Large intestine (tissue), 3 donors: Measurements from ENCODE around the gene TRA2B. TPM values are rescaled to one million over a fixed set of nuclear protein-coding genes. Genes with fewer than 3 reads are reported as not detected.
"Not testable (repeated sequence)": the region's sequence is repeated elsewhere in the genome, so short reads cannot be mapped to it uniquely, and the experiment has no call there.

Experiments used
- DNase-seq, 2 donors: peaks; one replicate each; pipeline versions ENCODE4 v3.0.0 to v3.0.0-alpha.2; 2013
- H3K27ac ChIP-seq: one replicate; pipeline ENCODE4 v1.5.1; 2013; ENCODE audit warnings: low read length
- H3K27me3 ChIP-seq: 2 replicates; pipeline ENCODE4 v1.6.1; 2013; ENCODE audit warnings: low read length; ENCODE audit not compliant: control insufficient read depth, insufficient read depth
- H3K36me3 ChIP-seq: 2 replicates; pipeline ENCODE4 v1.6.1; 2013; ENCODE audit warnings: low read length; ENCODE audit not compliant: control insufficient read depth, insufficient read depth
- H3K4me1 ChIP-seq: one replicate; pipeline ENCODE4 v1.6.1; 2013; ENCODE audit warnings: low read length; ENCODE audit not compliant: control insufficient read depth, insufficient read depth
- H3K4me3 ChIP-seq: one replicate; pipeline ENCODE4 v1.5.1; 2013; ENCODE audit warnings: low read length
- H3K9me3 ChIP-seq: one replicate; pipeline ENCODE4 v1.6.1; 2013; ENCODE audit warnings: mild to moderate bottlenecking, low read depth, low read length, moderate library complexity; ENCODE audit not compliant: control insufficient read depth
- whole genome bisulfite sequencing: methylation state at CpG from one replicate; pipeline ENCODE4 v1.1.5; 2013; ENCODE audit warnings: low lambda C conversion rate; ENCODE audit not compliant: insufficient coverage; 5-methylcytosine and 5-hydroxymethylcytosine counted together
- polyA plus RNA-seq: library from polyadenylated mRNA; unstranded; fragments of 120-200 nt; gene quantifications from one replicate; pipeline ENCODE4 v1.2.1, GENCODE V29; 2013

TRA2B gene
- polyA plus RNA-seq, 1 donor = 162 TPM

- Histone ChIP-seq H3K27me3 (no peaks in the 10 kb centered on the region), H3K4me1 (no peaks in the 10 kb centered on the region), H3K27ac (no peak overlapping the region), H3K4me3 (no peak overlapping the region), H3K9me3 (no peaks in the 10 kb centered on the region), H3K36me3 (peaks cover 59% of the 10 kb centered on the region)
- WGBS = no CpG with 5 or more reads among the region's 6 CpGs
- no peak for DNase-seq
Observed at GRCh38 chr3:185914911-185915629, 22.7 kb downstream of the TRA2B start.

DNA sequence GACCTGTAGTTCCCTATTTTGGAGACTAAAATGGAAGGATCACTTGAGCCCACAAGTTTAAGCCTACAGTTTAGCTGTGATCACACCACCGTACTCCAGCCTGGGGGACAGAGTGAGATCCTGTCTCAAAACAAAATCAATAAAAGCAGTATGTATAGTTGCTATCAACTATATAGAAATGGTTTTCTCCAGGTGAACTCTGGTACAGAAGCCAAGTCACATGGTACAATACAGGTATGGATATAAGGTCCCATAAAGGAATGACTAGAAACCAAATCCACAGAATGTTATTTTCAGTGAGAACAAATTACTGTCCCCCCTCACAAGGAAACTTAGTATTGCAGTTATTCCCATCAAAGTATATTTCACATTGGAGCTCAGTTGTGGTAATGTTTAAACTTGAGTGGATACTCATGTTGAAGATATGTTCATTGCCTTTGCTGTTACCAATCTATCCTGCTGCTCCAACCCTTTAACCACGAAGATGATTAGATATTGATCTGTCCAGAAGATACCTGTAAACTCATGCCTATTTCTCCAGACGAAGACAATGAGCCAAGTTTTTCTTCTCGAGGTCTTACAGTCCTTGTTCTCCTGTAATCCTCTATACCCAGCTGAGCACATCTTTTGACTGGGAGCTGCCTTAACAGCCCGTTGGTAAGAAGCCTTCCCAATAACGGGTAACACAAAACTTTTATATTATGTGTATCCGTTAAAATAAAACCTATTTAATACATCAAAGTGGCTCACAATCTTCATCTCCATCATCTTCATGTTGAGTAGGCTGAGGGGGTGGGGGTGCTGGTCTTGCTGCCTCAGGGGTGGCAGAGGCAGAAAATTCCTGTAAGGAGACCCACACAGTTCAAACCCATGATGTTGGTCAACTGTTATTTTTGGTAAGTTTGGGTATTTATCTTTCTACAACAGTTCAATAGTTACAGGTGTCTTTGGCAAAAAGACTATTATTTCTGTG, 24.6 kb downstream of the TRA2B start:
- Histone ChIP-seq H3K27ac (no peak overlapping the region), H3K4me3 (no peak overlapping the region), H3K9me3 (no peaks in the 10 kb centered on the region), H3K36me3 (peaks cover 45% of the 10 kb centered on the region), H3K27me3 (no peaks in the 10 kb centered on the region), H3K4me1 (no peaks in the 10 kb centered on the region)
- WGBS = no CpG with 5 or more reads among the region's 7 CpGs
- peak in 1 of 2 donors; percentile 14 for DNase-seq

DNA sequence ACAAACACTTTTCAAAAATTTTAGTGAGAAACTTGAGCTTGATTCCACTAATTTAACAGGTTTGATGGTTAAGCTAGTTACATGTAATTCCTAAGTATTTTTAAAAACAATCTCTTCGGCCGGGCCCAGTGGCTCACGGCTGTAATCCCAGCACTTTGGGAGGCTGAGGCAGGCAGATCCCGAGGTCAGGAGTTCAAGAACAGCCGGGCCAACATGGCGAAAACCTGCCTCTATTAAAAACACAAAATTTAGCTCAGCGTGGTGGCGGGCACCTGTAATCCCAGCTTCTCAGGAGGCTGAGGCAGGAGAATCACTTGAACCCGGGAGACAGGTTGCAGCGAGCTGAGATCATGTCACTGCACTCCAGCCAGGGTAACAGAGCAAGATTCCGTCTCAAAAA, 25.3 kb downstream of the TRA2B start:
- no peak overlapping the region for H3K4me3 ChIP-seq
- no peaks in the 10 kb centered on the region for H3K27me3 ChIP-seq
- DNase-seq = no peak
- H3K9me3 ChIP-seq = no peaks in the 10 kb centered on the region
- no CpG with 5 or more reads among the region's 11 CpGs for WGBS
- H3K27ac ChIP-seq = no peak overlapping the region
- H3K36me3 ChIP-seq = peaks cover 38% of the 10 kb centered on the region
- no peaks in the 10 kb centered on the region for H3K4me1 ChIP-seq

GRCh38 chr3:185911076-185911448, 26.8 kb downstream of the TRA2B start:
- not testable (repeated sequence) for H3K9me3 ChIP-seq, H3K27ac ChIP-seq, H3K27me3 ChIP-seq, H3K4me3 ChIP-seq, H3K4me1 ChIP-seq, DNase-seq
- peaks cover 25% of the 10 kb centered on the region for H3K36me3 ChIP-seq
- WGBS = 60% methylated on average over 1 of the region's 2 CpGs

- H3K9me3 ChIP-seq, H3K4me1 ChIP-seq, H3K27me3 ChIP-seq, H3K27ac ChIP-seq, H3K4me3 ChIP-seq, DNase-seq: not testable (repeated sequence)
- 86% methylated on average over 1 of the region's 5 CpGs for WGBS
- H3K36me3 ChIP-seq = peaks cover 19% of the 10 kb centered on the region
Observed at GRCh38 chr3:185910322-185911075, 27.3 kb downstream of the TRA2B start.

DNA sequence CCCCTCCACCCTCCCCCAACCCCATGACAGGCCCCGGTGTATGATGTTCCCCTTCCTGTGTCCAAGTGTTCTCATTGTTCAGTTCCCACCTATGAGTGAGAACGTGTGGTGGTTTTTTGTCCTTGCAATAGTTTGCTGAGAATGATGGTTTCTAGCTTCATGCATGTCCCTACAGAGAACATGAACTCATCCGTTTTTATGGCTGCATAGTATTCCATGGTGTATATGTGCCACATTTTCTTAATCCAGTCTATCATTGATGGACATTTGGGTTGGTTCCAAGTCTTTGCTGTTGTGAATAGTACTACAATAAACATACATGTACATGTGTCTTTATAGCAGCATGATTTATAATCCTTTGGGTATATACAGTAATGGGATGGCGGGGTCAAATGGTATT, 27.9 kb downstream of the TRA2B start:
- not testable (repeated sequence) for H3K4me1 ChIP-seq, H3K4me3 ChIP-seq, H3K27ac ChIP-seq, DNase-seq, H3K27me3 ChIP-seq, H3K9me3 ChIP-seq
- no CpG with 5 or more reads among the region's 4 CpGs for WGBS
- H3K36me3 ChIP-seq = peaks cover 17% of the 10 kb centered on the region

DNA sequence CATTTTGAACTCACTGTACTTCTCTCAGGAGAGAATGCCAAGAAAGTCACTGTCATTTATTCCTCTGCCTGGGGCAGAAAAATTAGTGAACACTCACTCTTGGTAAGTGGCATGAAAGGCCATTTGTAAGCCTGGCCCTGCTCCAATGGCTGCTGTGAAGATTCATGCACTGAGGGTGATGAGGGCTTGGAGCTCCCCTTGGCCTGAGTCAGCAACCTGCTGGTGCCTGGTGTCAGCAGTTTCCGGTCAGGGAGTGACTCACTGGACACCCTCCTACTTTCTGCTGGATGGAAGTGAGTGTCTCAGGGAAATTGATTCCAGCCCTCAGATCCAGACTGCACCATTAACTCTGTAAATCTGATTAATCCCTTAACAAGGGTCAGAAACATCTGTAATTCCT, 37.6 kb downstream of the TRA2B start:
- no CpG with 5 or more reads among the region's 1 CpG for WGBS
- no peaks in the 10 kb centered on the region for H3K27me3 ChIP-seq
- no peaks in the 10 kb centered on the region for H3K9me3 ChIP-seq
- H3K4me3 ChIP-seq = no peak overlapping the region
- peak; percentile 67 to 79 for DNase-seq
- H3K4me1 ChIP-seq = no peaks in the 10 kb centered on the region
- peak overlapping the region; percentile 57 for H3K27ac ChIP-seq
- H3K36me3 ChIP-seq = no peaks in the 10 kb centered on the region

DNA sequence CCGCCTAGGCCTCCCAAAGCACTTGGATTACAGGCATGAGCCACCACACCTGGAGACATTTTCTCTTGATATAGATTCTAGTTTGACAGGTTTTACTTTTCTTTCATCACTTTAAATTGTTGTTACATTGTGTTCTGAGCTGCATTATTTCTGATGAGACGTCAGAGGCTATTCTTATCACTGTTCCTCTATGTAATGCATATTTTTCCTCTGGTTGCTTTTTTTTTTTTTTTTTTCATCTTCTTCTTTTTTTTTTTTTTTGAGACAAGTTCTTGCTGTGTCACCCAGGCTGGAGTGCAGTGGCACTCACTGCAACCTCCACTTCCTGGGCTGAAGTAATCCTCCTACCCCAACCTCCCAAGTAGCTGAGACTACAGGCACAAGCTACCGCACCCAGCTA, 41.2 kb downstream of the TRA2B start:
- no peak overlapping the region for H3K4me3 ChIP-seq
- H3K27me3 ChIP-seq = no peaks in the 10 kb centered on the region
- H3K27ac ChIP-seq = no peak overlapping the region
- no peak for DNase-seq
- 50% methylated on average over 1 of the region's 3 CpGs for WGBS
- H3K4me1 ChIP-seq = no peaks in the 10 kb centered on the region
- H3K36me3 ChIP-seq = no peaks in the 10 kb centered on the region
- no peaks in the 10 kb centered on the region for H3K9me3 ChIP-seq

- Histone ChIP-seq H3K27ac (no peak overlapping the region), H3K4me3 (no peak overlapping the region), H3K4me1 (no peaks in the 10 kb centered on the region), H3K36me3 (no peaks in the 10 kb centered on the region), H3K9me3 (no peaks in the 10 kb centered on the region), H3K27me3 (no peaks in the 10 kb centered on the region)
- 60% methylated on average over 1 of the region's 2 CpGs for WGBS
- no peak for DNase-seq
Observed at GRCh38 chr3:185887066-185887465, 50.7 kb downstream of the TRA2B start.

DNA sequence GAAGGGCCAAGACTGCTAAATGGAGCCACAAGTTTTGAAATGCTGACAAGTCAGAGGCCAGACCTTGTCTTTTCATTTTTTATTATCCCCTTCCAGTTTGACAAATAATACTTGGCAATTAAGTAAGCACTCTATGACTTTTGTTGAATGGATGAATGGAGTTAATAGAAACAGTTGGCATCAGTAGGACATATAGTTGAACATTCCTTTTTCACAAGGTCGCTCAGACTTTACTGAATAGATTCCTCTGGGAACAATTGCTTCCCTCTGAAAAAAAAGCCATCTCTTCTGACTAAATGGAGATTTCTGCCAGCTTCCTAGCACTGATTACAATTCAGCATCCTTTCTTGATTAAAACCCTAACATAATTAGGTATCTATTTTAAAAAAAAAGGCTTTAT, 53.2 kb downstream of the TRA2B start:
- no CpG with 5 or more reads among the region's 1 CpG for WGBS
- Histone ChIP-seq H3K4me1 (no peaks in the 10 kb centered on the region), H3K36me3 (no peaks in the 10 kb centered on the region), H3K27ac (no peak overlapping the region), H3K9me3 (no peaks in the 10 kb centered on the region), H3K4me3 (no peak overlapping the region), H3K27me3 (no peaks in the 10 kb centered on the region)
- DNase-seq = no peak
